Psoas muscle (tissue), 8 donors: ENCODE data around the gene POLR2L. TPM values are rescaled to one million over a fixed set of nuclear protein-coding genes. Genes with fewer than 3 reads are reported as not detected.

ENCODE experiments used
- ATAC-seq, 4 donors: fragments of 200-7000 bp; cut with Tn5 transposase; one replicate each; pipeline ENCODE4 v1.9.1; 2020; ENCODE audit warnings: moderate library complexity in 3 of 4, mild to moderate bottlenecking in 2 of 4
- DNase-seq, 2 donors: peaks; one replicate each; pipeline ENCODE4 v3.0.0-alpha.2; 2020
- H3K27ac ChIP-seq: fragments of 200-600 bp; one replicate; pipeline ENCODE4 v1.8.0; 2022
- H3K27me3 ChIP-seq, 3 donors: fragments of 200-600 bp in 1 of 3; one replicate each; pipeline versions ENCODE4 v1.6.1 to v1.8.0; 2013 to 2022; ENCODE audit warnings: low read length in 2 of 3, mild to moderate bottlenecking in 2 of 3, moderate library complexity in 1 of 3; ENCODE audit not compliant: insufficient read depth in 3 of 3
- H3K36me3 ChIP-seq, 2 donors: fragments of 200-600 bp in 1 of 2; one replicate each; pipeline versions ENCODE4 v1.6.1 to v1.8.0; 2013 to 2022; ENCODE audit warnings: low read depth in 1 of 2, mild to moderate bottlenecking in 1 of 2, moderate library complexity in 1 of 2; ENCODE audit not compliant: insufficient read depth in 1 of 2
- H3K4me1 ChIP-seq: fragments of 200-600 bp; one replicate; pipeline ENCODE4 v1.8.0; 2022
- H3K4me3 ChIP-seq: fragments of 200-600 bp; one replicate; pipeline ENCODE4 v1.8.0; 2022; ENCODE audit warnings: mild to moderate bottlenecking
- H3K9me3 ChIP-seq: fragments of 200-600 bp; one replicate; pipeline ENCODE4 v1.8.0; 2022
- WGBS, 3 donors: extraction: QIAGEN DNeasy Blood & Tissue Kit; methylation state at CpG; one replicate each; pipeline versions ENCODE4 v1.1.6 to v1.1.7; 2013; 5-methylcytosine and 5-hydroxymethylcytosine counted together
- intact Hi-C, 2 donors: fragments of 100-400 bp; cut with DNase I; formaldehyde crosslinking; loops; one replicate each; pipeline versions ENCODE4 v1.11.0 to v1.14.2; 2022
- polyA plus RNA-seq, 3 donors: library from polyadenylated mRNA; stranded (reverse); fragments of 200-250 nt; gene quantifications; one replicate each; pipeline ENCODE4 v1.2.3, GENCODE V29; 2013
- total RNA-seq, 4 donors: library from RNA; stranded (reverse); fragmentation: NEBNext Ultra II Directional in 2 of 4; extraction: Animal tissue kit (Norgen Biotek cat#: 25700) in 2 of 4; gene quantifications; one replicate each; pipeline versions ENCODE4 v1.2.1 to v1.2.4, GENCODE V29; 2021 to 2023
- TF ChIP-seq, protein P1 (sequence below): fragments of 200-600 bp; IDR thresholded peaks from one replicate; pipeline ENCODE4 v1.8.0; 2022; ENCODE audit warnings: antibody characterized with exemption
- donor health status: healthy with polysubstance abuse.
- donor health status: DM: no; HTN: no; CAD: no; lungs with moderate emphysema.
- donor health status: Bipolar disorder and iron deficiency.
- donor health status: healthy.
- donor health status: DM: yes; HTN: yes; CAD: no.
- donor health status: DM: no; HTN: no; CAD: no.
- donor health status: DM: no; HTN: no; CAD: no.
- donor health status: DM: yes; HTN: yes; CAD: no.

Gene POLR2L
- total and polyA plus RNA-seq, 7 donors = 113 to 205 (median 176) TPM

DNA sequence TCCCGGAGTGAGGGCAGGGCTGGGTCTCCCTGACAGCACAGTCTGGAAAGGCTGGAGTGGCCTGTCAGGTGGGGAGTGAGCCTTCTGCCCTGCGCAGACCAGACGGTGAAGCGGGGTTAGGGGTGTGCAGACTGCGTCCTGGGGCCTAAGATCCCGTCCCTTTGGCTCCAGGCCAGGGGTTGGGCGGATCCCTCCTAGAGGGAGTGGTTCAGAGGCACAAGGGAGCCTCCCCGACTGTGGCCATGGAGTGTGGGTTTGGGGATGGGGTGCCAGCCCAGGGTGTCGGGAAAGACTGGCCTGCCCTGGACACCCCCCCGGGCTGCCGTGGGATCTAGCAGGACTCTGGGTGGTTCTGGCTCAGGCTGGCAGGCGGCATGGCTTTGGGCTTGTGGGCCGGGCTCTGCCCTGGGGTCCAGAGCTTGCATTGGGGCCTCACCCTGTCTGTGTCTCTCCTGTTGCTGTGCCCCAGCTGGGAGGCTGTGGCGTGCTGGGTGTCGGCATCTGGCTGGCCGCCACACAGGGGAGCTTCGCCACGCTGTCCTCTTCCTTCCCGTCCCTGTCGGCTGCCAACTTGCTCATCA, 19.8 kb upstream of the POLR2L start:
- peaks cover 4% of the 10 kb centered on the region for H3K4me1 ChIP-seq
- H3K9me3 ChIP-seq = no peaks in the 10 kb centered on the region
- TF ChIP-seq, protein P1, sequence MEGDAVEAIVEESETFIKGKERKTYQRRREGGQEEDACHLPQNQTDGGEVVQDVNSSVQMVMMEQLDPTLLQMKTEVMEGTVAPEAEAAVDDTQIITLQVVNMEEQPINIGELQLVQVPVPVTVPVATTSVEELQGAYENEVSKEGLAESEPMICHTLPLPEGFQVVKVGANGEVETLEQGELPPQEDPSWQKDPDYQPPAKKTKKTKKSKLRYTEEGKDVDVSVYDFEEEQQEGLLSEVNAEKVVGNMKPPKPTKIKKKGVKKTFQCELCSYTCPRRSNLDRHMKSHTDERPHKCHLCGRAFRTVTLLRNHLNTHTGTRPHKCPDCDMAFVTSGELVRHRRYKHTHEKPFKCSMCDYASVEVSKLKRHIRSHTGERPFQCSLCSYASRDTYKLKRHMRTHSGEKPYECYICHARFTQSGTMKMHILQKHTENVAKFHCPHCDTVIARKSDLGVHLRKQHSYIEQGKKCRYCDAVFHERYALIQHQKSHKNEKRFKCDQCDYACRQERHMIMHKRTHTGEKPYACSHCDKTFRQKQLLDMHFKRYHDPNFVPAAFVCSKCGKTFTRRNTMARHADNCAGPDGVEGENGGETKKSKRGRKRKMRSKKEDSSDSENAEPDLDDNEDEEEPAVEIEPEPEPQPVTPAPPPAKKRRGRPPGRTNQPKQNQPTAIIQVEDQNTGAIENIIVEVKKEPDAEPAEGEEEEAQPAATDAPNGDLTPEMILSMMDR = no peak
- intact Hi-C loops = no loop called here
- peak; percentile 11 to 37 (median 27) for ATAC-seq
- DNase-seq = no peak
- 36 to 45% (median 37%) methylated on average over 19 to 20 of the region's 20 CpGs for WGBS, 3 donors
- H3K36me3 ChIP-seq = peaks cover 0 to 39% of the 10 kb centered on the region in 2 donors
- no peak overlapping the region for H3K4me3 ChIP-seq
- H3K27me3 ChIP-seq = no peaks in the 10 kb centered on the region
- H3K27ac ChIP-seq = no peak overlapping the region

DNA sequence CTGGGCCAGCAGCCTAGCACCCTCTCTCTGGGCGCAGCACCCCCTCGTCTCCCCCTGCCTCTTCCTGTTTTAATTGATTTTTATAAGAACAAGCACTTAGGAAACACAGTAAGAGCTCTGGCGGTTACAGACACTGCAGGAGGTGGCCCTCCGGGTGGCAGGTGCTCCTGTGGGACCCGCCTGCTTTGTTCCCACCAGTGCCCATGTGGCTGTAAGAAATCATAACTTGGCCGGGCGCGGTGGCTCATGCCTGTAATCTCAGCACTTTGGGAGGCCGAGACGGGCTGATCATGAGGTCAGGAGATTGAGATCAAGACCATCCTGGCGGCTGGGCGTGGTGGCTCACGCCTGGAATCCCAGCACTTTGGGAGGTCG, 18.8 kb upstream of the POLR2L start:
- Histone ChIP-seq H3K4me3 (no peak overlapping the region), H3K27me3 (no peaks in the 10 kb centered on the region), H3K9me3 (no peaks in the 10 kb centered on the region), H3K27ac (no peak overlapping the region), H3K4me1 (peaks cover 4% of the 10 kb centered on the region), H3K36me3 (peaks cover 0 to 30% of the 10 kb centered on the region in 2 donors)
- DNase-seq (no peak), ATAC-seq (no peak)
- intact Hi-C loops = no loop called here
- TF ChIP-seq, protein P1 = no peak
- WGBS, 3 donors = 89 to 95% (median 91%) methylated on average over 14 of the region's 14 CpGs

DNA sequence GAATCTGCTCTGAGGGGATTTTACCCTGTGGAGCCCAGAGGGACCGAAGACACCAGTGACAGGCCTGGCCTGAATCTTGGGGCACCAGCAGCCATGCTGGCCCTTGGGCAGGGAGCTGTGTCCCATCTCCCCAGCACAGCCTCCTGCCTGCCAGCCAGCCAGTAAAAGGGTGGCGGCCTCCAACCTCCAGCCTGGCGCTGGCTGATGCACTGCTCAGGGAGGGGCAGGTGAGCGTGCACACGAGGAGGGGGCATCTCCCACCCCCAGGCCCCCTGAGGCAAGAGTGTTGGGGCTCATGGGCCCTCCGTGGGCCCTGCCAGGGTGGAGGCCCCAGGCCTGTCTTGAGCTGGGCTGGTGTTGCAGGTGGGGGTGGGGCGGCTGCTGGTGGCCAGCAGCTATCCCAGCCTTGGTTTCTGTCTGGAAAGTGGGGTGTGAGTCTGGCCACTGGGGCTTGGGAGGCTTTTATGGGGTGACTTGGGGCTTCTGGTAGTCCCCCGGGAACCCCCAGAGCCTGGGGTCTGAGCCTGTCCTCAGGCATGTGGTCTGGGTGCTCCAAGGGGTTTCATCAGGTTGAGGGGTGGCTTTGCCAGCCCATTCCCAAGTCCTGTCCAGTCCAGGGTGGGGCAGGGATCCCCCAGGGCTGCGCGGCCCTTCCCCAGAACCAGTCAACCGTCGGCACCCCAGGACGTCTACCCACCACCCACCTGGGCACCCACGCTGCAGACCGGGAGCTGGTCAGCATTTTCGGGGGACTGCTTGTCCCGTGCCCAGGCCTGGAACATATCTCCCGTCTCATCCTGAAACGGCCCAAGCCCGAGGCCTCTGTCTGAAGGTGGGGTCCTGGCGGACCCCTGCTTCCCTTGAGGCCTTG, 18.1 kb upstream of the POLR2L start:
- no peak overlapping the region for H3K27ac ChIP-seq
- ATAC-seq = no peak
- no peak overlapping the region for H3K4me3 ChIP-seq
- H3K4me1 ChIP-seq = peaks cover 4% of the 10 kb centered on the region
- no peaks in the 10 kb centered on the region for H3K9me3 ChIP-seq
- TF ChIP-seq, protein P1 = no peak
- WGBS, 3 donors = 86 to 89% (median 88%) methylated on average over 21 of the region's 21 CpGs
- H3K36me3 ChIP-seq = peaks cover 0 to 24% of the 10 kb centered on the region in 2 donors
- intact Hi-C loops = no loop called here
- DNase-seq = no peak
- H3K27me3 ChIP-seq = no peaks in the 10 kb centered on the region

DNA sequence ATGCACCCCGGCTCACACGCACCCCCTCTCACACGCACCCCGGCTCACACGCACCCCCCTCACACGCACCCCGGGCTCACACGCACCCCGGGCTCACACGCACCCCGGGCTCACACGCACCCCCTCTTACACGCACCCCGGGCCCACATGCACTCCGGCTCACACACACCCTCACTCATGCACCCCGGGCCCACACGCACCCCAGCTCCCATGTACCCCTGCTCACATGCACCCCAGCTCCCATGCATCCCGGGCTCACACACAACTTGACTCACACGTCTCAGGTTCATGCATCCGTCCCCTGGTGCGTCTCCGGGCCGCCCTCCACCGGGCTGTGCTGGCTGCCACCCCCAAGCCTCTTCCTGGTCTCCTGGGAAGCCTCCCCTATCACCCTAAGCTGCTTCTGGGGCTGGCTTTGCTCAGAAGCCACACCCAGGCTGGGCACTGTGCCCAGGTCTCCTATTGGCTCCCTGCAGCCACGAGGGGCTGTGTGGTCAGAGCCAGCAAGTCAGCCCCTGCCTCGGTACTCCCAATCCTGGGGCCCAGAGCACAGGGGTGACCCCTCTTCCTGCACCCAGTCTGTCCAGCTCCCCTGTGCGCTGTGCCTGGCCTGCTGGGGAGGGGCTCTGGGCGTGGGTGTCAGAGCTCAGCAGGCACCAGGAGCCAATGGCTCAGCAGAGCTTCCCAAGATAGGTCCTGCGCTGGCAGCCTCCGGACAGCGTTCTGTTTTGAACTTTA, 17.2 kb upstream of the POLR2L start:
- Histone ChIP-seq H3K27me3 (no peaks in the 10 kb centered on the region), H3K4me3 (no peak overlapping the region)
- 54 to 63% (median 61%) methylated on average over 26 to 31 of the region's 31 CpGs for WGBS, 3 donors

More for the DNA sequence above, 17.2 kb upstream of the POLR2L start:
- H3K9me3 ChIP-seq = no peaks in the 10 kb centered on the region
- peaks cover 0 to 15% of the 10 kb centered on the region in 2 donors for H3K36me3 ChIP-seq
- intact Hi-C loops = no loop called here
- no peak overlapping the region for H3K27ac ChIP-seq
- peak; percentile 23 to 49 (median 35) for ATAC-seq
- TF ChIP-seq, protein P1 = no peak
- H3K4me1 ChIP-seq = peaks cover 4% of the 10 kb centered on the region
- DNase-seq = peak; percentile 68 to 83
